GM12878 (cell line): ENCODE results near the gene SYPL1. TPM values are rescaled to one million over a fixed set of nuclear protein-coding genes. Genes with fewer than 3 reads are reported as not detected.

Source experiments
- ATAC-seq: fragments of 200-7000 bp; cut with Tn5 transposase; 3 replicates; pipeline ENCODE4 v1.9.1; 2020; ENCODE audit warnings: mild to moderate bottlenecking, moderate library complexity
- BruUV-seq: library from RNA; stranded (reverse); fragments of 400-500 nt; replicated peaks from 2 replicates; lab custom pipeline; 2021; lab: Mats Ljungman, UMichigan
- CTCF ChIA-PET: fragments of 300-600 bp; sonication (Branson Sonifier 250); formaldehyde crosslinking; extraction: SDS; loops from one replicate; lab custom pipeline; 2021; ENCODE audit warnings: inconsistent platforms; lab: Yijun Ruan, JAX
- POLR2A ChIA-PET: fragments of 350-600 bp; formaldehyde crosslinking; extraction: SDS; loops from one replicate; lab custom pipeline; 2021; ENCODE audit warnings: inconsistent platforms; lab: Charles Lee
- RAD21 ChIA-PET: fragments of 300-600 bp; sonication (Branson Sonifier 250); formaldehyde crosslinking; loops from one replicate; lab custom pipeline; 2023; ENCODE audit warnings: antibody characterized with exemption; ENCODE audit not compliant: unreplicated experiment; lab: Charles Lee
- SMC1A ChIA-PET: fragments of 300-600 bp; sonication (Branson Sonifier 250); formaldehyde crosslinking; loops from one replicate; lab custom pipeline; 2023; ENCODE audit not compliant: unreplicated experiment, uncharacterized antibody; lab: Charles Lee
- DNase-seq: peaks from one replicate; pipeline ENCODE4 v3.0.0-alpha.2; 2011; ENCODE audit warnings: low read depth, low spot score
- FAIRE-seq: peaks from 3 replicates; lab custom pipeline; 2011; peaks lifted over from hg19 to GRCh38; lab: Jason Lieb, UNC
- H2AFZ ChIP-seq: 2 replicates; pipeline ENCODE4 v1.6.0; 2011; ENCODE audit warnings: low read depth, low read length, control low read depth; ENCODE audit not compliant: control insufficient read depth
- H3K27ac ChIP-seq: 2 replicates; pipeline ENCODE4 v1.5.1; 2011; ENCODE audit warnings: control low read depth; ENCODE audit not compliant: control insufficient read depth, insufficient read depth
- H3K27me3 ChIP-seq, 2 experiments: replicated peaks in 1 of 2; 2 replicates each; pipeline versions ENCODE4 v1.6.0 to v1.6.1; 2011; ENCODE audit warnings: low read length in 1 of 2; ENCODE audit not compliant: control insufficient read depth in 2 of 2, insufficient read depth in 2 of 2
- H3K36me3 ChIP-seq, 2 experiments: 2 replicates each; pipeline ENCODE4 v1.5.1; 2011; ENCODE audit warnings: low read length in 1 of 2; ENCODE audit not compliant: control insufficient read depth in 2 of 2, insufficient read depth in 2 of 2
- H3K4me1 ChIP-seq: 2 replicates; pipeline ENCODE4 v1.6.1; 2011; ENCODE audit warnings: mild to moderate bottlenecking, low read length, moderate library complexity, mixed read lengths; ENCODE audit not compliant: control insufficient read depth, insufficient read depth
- H3K4me2 ChIP-seq: 2 replicates; pipeline ENCODE4 v1.6.0; 2011; ENCODE audit warnings: control low read depth; ENCODE audit not compliant: control insufficient read depth, insufficient read depth
- H3K4me3 ChIP-seq: fragments of 200-600 bp; sonication (generic); 2 replicates; pipeline ENCODE4 v1.5.1; 2016
- H3K79me2 ChIP-seq: 2 replicates; pipeline ENCODE4 v1.6.0; 2011; ENCODE audit warnings: low read length; ENCODE audit not compliant: control insufficient read depth, insufficient read depth
- H3K9ac ChIP-seq: 2 replicates; pipeline ENCODE4 v1.8.0; 2011; ENCODE audit warnings: low read length, control low read depth, mixed read lengths; ENCODE audit not compliant: control insufficient read depth, insufficient read depth
- H3K9me3 ChIP-seq: replicated peaks from 3 replicates; pipeline ENCODE4 v1.5.1; 2011; ENCODE audit warnings: mild to moderate bottlenecking, low read length; ENCODE audit not compliant: control insufficient read depth, insufficient read depth
- H4K20me1 ChIP-seq: 2 replicates; pipeline ENCODE4 v1.6.0; 2011; ENCODE audit not compliant: control insufficient read depth, insufficient read depth
- CHD1 ChIP-seq: IDR thresholded peaks from 2 replicates; pipeline ENCODE4 v1.6.1; 2012; ENCODE audit warnings: low read depth, low read length, improper control_type of control experiment
- CREB1 ChIP-seq: IDR thresholded peaks from 2 replicates; pipeline ENCODE4 v1.6.1; 2012; ENCODE audit warnings: low read depth, mild to moderate bottlenecking, inconsistent platforms
- DPF2 ChIP-seq: fragments of 450-650 bp; IDR thresholded peaks from 2 replicates; pipeline ENCODE4 v1.6.1; 2017; ENCODE audit warnings: mild to moderate bottlenecking
- EGR1 ChIP-seq, 2 experiments: IDR thresholded peaks; 1 replicate in 1 of 2; 2 replicates in 1 of 2; pipeline ENCODE4 v1.6.1; 2011 to 2012; ENCODE audit warnings: low read depth in 2 of 2, low read length in 2 of 2, borderline replicate concordance in 1 of 2, mild to moderate bottlenecking in 1 of 2, moderate library complexity in 1 of 2
- EZH2 ChIP-seq: IDR thresholded peaks from 2 replicates; pipeline ENCODE4 v1.6.1; 2012; ENCODE audit warnings: low read depth, mild to moderate bottlenecking, control low read depth, inconsistent platforms, low read length, borderline replicate concordance; ENCODE audit not compliant: control insufficient read depth
- KDM1A ChIP-seq: fragments of 200-600 bp; sonication (generic); IDR thresholded peaks from 2 replicates; pipeline ENCODE4 v1.6.1; 2016; ENCODE audit warnings: borderline replicate concordance
- MXI1 ChIP-seq: fragments of 150-350 bp; IDR thresholded peaks from 2 replicates; pipeline ENCODE4 v1.6.1; 2011; ENCODE audit warnings: low read depth, mild to moderate bottlenecking, inconsistent platforms, low read length, improper control_type of control experiment
- NBN ChIP-seq: fragments of 450-650 bp; IDR thresholded peaks from 2 replicates; pipeline ENCODE4 v1.6.1; 2016
- NRF1 ChIP-seq: conservative IDR thresholded peaks from 2 replicates; pipeline ENCODE4 v1.6.1; 2011; ENCODE audit warnings: mild to moderate bottlenecking, low read depth, low read length, improper control_type of control experiment
- SIX5 ChIP-seq: IDR thresholded peaks from 2 replicates; pipeline ENCODE4 v1.6.1; 2011; ENCODE audit warnings: mild to moderate bottlenecking, low read depth, low read length, moderate library complexity; ENCODE audit not compliant: severe bottlenecking
- SREBF1 ChIP-seq: IDR thresholded peaks from 2 replicates; pipeline ENCODE4 v1.6.1; 2012; ENCODE audit warnings: mild to moderate bottlenecking, low read length
- SREBF2 ChIP-seq: IDR thresholded peaks from 2 replicates; pipeline ENCODE4 v1.6.1; 2012; ENCODE audit warnings: mild to moderate bottlenecking, low read length
- WGBS: methylation state at CpG from one replicate; pipeline ENCODE4 v1.1.6; 2016; ENCODE audit warnings: low lambda C conversion rate; ENCODE audit not compliant: insufficient replicate concordance, insufficient coverage; ENCODE audit errors: missing lambda C conversion rate; 5-methylcytosine and 5-hydroxymethylcytosine counted together
- in situ Hi-C: fragments of 300-500 bp; cut with MboI; formaldehyde crosslinking; loops from 9 replicates; pipeline ENCODE4 v1.14.3; 2018; ENCODE audit warnings: mixed read lengths
- intact Hi-C: fragments of 100-400 bp; cut with micrococcal nuclease; formaldehyde crosslinking; loops from one replicate; pipeline ENCODE4 v1.14.2; 2022; ENCODE audit not compliant: unreplicated experiment
- polyA plus RNA-seq, 11 experiments: library from polyadenylated mRNA; depleted of rRNA in 4 of 11; unstranded in 6 of 11; stranded (reverse) in 5 of 11; fragments of >200 nt; fragmentation: Nextera tagmentation in 4 of 11; fragmentation: Illumina TruSeq in 1 of 11; extraction: Ambion mirVana in 4 of 11; extraction: Trizol in 1 of 11; gene quantifications; 1 replicate in 1 of 11; 2 replicates in 10 of 11; pipeline versions ENCODE4 v1.2.1 to v1.2.3, GENCODE V29; 2011 to 2016; ENCODE audit warnings: inconsistent platforms in 2 of 11, missing spikeins in 2 of 11, low read depth in 1 of 11
- total RNA-seq, 4 experiments: library from RNA; depleted of rRNA in 3 of 4; stranded (reverse); fragments of >200 nt in 3 of 4; fragmentation: Illumina TruSeq in 1 of 4; extraction: Trizol in 1 of 4; gene quantifications; 2 replicates each; pipeline versions ENCODE4 v1.2.1 to v1.2.3, GENCODE V29; 2013 to 2021

The SYPL1 gene
- total and polyA plus RNA-seq, 10 of the 15 experiments (the other 5 are each of a cell fraction or from before 2014, with no cell fraction given) = 34.5 to 177 (median 87.3) TPM

- TF ChIP-seq KDM1A = no peak
- no peak for TF ChIP-seq MXI1
- TF ChIP-seq EGR1 (IDR thresholded peaks at IDR 0.05; ENCODE audit: borderline replicate concordance in 1 of 2, low read depth in 2 of 2, low read length in 2 of 2) = no peak
- TF ChIP-seq EZH2 = no peak
- no peak for TF ChIP-seq CHD1
- TF ChIP-seq SREBF2 = no peak
- TF ChIP-seq NRF1 = no peak
- no peak for TF ChIP-seq NBN
- TF ChIP-seq CREB1 = no peak
- TF ChIP-seq DPF2 = no peak
- TF ChIP-seq, all 136 proteins: peak for 0
These were observed 67.0 kb downstream of the SYPL1 start (continued) for GRCh38 chr7:106045139-106045538.

DNA sequence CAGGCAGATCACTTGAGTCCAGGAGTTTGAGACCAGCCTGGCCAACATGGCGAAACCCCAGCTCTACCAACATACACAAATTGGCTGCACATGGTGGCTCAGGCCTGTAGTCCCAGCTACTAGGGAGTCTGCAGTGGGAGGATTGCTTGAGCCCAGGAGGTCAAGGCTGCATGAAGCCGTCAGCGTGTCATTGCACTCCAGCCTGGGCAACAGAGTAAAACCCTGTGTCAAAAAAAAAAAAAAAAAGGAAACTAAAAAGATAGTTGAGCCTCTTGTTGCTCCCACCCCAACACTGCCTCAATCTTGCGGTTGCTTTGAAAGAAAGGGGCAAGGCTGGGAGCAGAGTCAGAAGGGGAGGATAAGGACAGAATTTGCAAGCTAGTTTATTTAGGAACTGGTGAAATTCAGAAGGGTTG, 69.9 kb downstream of the SYPL1 start:
- Histone ChIP-seq H3K9me3 (no peaks in the 10 kb centered on the region), H2AFZ (no peak overlapping the region), H4K20me1 (no peaks in the 10 kb centered on the region), H3K9ac (no peak overlapping the region), H3K27ac (no peak overlapping the region), H3K27me3 (peaks cover 0 to 6% of the 10 kb centered on the region in 2 experiments; a peak in 2 of 4 replicates), H3K4me1 (no peaks in the 10 kb centered on the region), H3K36me3 (no peaks in the 10 kb centered on the region), H3K4me2 (no peak overlapping the region), H3K79me2 (no peaks in the 10 kb centered on the region), H3K4me3 (no peak overlapping the region)
- CTCF ChIA-PET = interaction anchor here (0.7 to 8.4 kb wide), 32 partner anchors 8 to 511 kb away, joined by 3 to 163 read pairs (median 4); no protein-coding TSS in a partner anchor
- POLR2A ChIA-PET = no interaction called here
- ATAC-seq (no peak; the same call in 2 of the 3 replicates), FAIRE-seq (no peak), DNase-seq (no peak)
- no TSS peak for BruUV-seq
- RAD21 ChIA-PET = interaction anchor here (0.7 to 4.9 kb wide), 10 partner anchors 16 to 390 kb away, joined by 3 to 43 read pairs (median 4); no protein-coding TSS in a partner anchor
- TF ChIP-seq SREBF1 (no peak), SIX5 (no peak)
- intact Hi-C loops (loop anchor here (1.0 to 2.0 kb wide), 3 partner anchors 281 to 385 kb away; no protein-coding TSS in a partner anchor), in situ Hi-C loops (loop anchor here (5.0 kb wide), 1 partner anchor 290 kb away; no protein-coding TSS in a partner anchor)
- SMC1A ChIA-PET = interaction anchor here (0.7 to 5.2 kb wide), 16 partner anchors 9 to 390 kb away, joined by 3 to 54 read pairs (median 4); no protein-coding TSS in a partner anchor
- WGBS = 97% methylated on average over 4 of the region's 4 CpGs
